Neural cell (in vitro differentiated cells): ENCODE data around the gene FGF14. TPM values are rescaled to one million over a fixed set of nuclear protein-coding genes. Genes with fewer than 3 reads are reported as not detected.

Source experiments
- H2AFZ ChIP-seq: fragments of 200-600, 300-800 bp; sonication (generic), shearing (Covaris generic); 2 replicates; pipeline ENCODE4 v1.6.0; 2014; ENCODE audit warnings: low read depth, mild to moderate bottlenecking, antibody characterized with exemption, low read length, moderate library complexity
- H3F3A ChIP-seq: fragments of 200-600 bp; shearing (Covaris generic); 2 replicates; pipeline ENCODE4 v1.6.1; 2016; ENCODE audit warnings: mild to moderate bottlenecking, moderate library complexity, mixed read lengths, antibody characterized with exemption, low read length; ENCODE audit not compliant: insufficient read depth, poor library complexity, severe bottlenecking
- H3K27ac ChIP-seq: fragments of 200-600, 300-800 bp; sonication (generic), shearing (Covaris generic); 2 replicates; pipeline ENCODE4 v1.5.1; 2014; ENCODE audit warnings: mild to moderate bottlenecking, low read length, moderate library complexity
- H3K27me3 ChIP-seq: fragments of 300-800, 200-600 bp; sonication (generic), shearing (Covaris generic); 2 replicates; pipeline ENCODE4 v1.6.0; 2014; ENCODE audit warnings: mild to moderate bottlenecking, low read depth, low read length, moderate library complexity; ENCODE audit not compliant: insufficient read depth
- H3K36me3 ChIP-seq: fragments of 300-800, 200-600 bp; sonication (generic), shearing (Covaris generic); 2 replicates; pipeline ENCODE4 v1.5.1; 2014; ENCODE audit warnings: mild to moderate bottlenecking, antibody characterized with exemption, low read length, moderate library complexity; ENCODE audit not compliant: insufficient read depth
- H3K4me2 ChIP-seq: fragments of 300-800, 200-600 bp; sonication (generic), shearing (Covaris generic); 2 replicates; pipeline ENCODE4 v1.6.0; 2014; ENCODE audit warnings: mild to moderate bottlenecking, low read length
- H3K4me3 ChIP-seq: fragments of 300-800, 200-600 bp; sonication (generic), shearing (Covaris generic); 2 replicates; pipeline ENCODE4 v1.5.1; 2014; ENCODE audit warnings: mild to moderate bottlenecking, low read length, moderate library complexity
- H3K79me2 ChIP-seq: fragments of 200-600 bp; shearing (Covaris generic); replicated peaks from 2 replicates; pipeline ENCODE4 v1.6.0; 2014; ENCODE audit warnings: mild to moderate bottlenecking, low read length, moderate library complexity; ENCODE audit not compliant: insufficient read depth
- H3K9ac ChIP-seq: fragments of 300-800, 200-600 bp; sonication (generic), shearing (Covaris generic); 2 replicates; pipeline ENCODE4 v1.6.1; 2016; ENCODE audit warnings: mild to moderate bottlenecking, low read length, mixed read lengths
- H3K9me2 ChIP-seq: fragments of 200-600 bp; shearing (Covaris generic); 2 replicates; pipeline ENCODE4 v1.6.1; 2016; ENCODE audit warnings: mild to moderate bottlenecking, low read length, mixed read lengths; ENCODE audit not compliant: insufficient read depth
- H3K9me3 ChIP-seq: fragments of 200-600, 300-800 bp; sonication (generic), shearing (Covaris generic); 2 replicates; pipeline ENCODE4 v1.6.1; 2016; ENCODE audit warnings: mild to moderate bottlenecking, mixed run types, low read length, moderate library complexity, mixed read lengths
- H4K20me1 ChIP-seq: fragments of 200-600 bp; shearing (Covaris generic); 2 replicates; pipeline ENCODE4 v1.6.1; 2016; ENCODE audit warnings: mild to moderate bottlenecking, mixed run types; ENCODE audit not compliant: insufficient read depth
- CTCF ChIP-seq: fragments of 450-650 bp; IDR thresholded peaks from 2 replicates; pipeline ENCODE4 v1.5.1; 2014; ENCODE audit warnings: antibody characterized with exemption, mild to moderate bottlenecking, moderate library complexity; ENCODE audit not compliant: poor library complexity, severe bottlenecking
- EP300 ChIP-seq: fragments of 450-650 bp; conservative IDR thresholded peaks from 2 replicates; pipeline ENCODE4 v1.6.1; 2014; ENCODE audit warnings: antibody characterized with exemption, mild to moderate bottlenecking, moderate library complexity; ENCODE audit not compliant: poor library complexity, severe bottlenecking
- EZH2 ChIP-seq: fragments of 200-600, 300-800 bp; shearing (Covaris generic), sonication (generic); IDR thresholded peaks from 2 replicates; pipeline ENCODE4 v1.6.1; 2014; ENCODE audit warnings: antibody characterized with exemption, low read length, borderline replicate concordance, mild to moderate bottlenecking; ENCODE audit not compliant: insufficient read depth, poor library complexity, severe bottlenecking
- MXI1 ChIP-seq: fragments of 450-650 bp; conservative IDR thresholded peaks from 2 replicates; pipeline ENCODE4 v1.6.1; 2014; ENCODE audit warnings: antibody characterized with exemption, mild to moderate bottlenecking; ENCODE audit not compliant: poor library complexity, severe bottlenecking
- POLR2AphosphoS5 ChIP-seq: IDR thresholded peaks from 2 replicates; pipeline ENCODE4 v1.6.1; 2012
- RAD21 ChIP-seq: fragments of 450-650 bp; conservative IDR thresholded peaks from 2 replicates; pipeline ENCODE4 v1.6.1; 2014; ENCODE audit warnings: antibody characterized with exemption, mild to moderate bottlenecking, moderate library complexity
- REST ChIP-seq: IDR thresholded peaks from 2 replicates; pipeline ENCODE4 v1.6.1; 2012; ENCODE audit warnings: borderline replicate concordance
- SMC3 ChIP-seq: fragments of 450-650 bp; conservative IDR thresholded peaks from 2 replicates; pipeline ENCODE4 v1.6.1; 2014; ENCODE audit warnings: antibody characterized with exemption, mild to moderate bottlenecking, moderate library complexity; ENCODE audit not compliant: poor library complexity
- TAF1 ChIP-seq: IDR thresholded peaks from 2 replicates; pipeline ENCODE4 v1.6.1; 2012; ENCODE audit warnings: low read depth
- polyA plus RNA-seq: library from polyadenylated mRNA; depleted of rRNA; stranded (reverse); fragments of >200 nt; gene quantifications from 2 replicates; pipeline ENCODE4 v1.2.3, GENCODE V29; 2014

FGF14 gene
- polyA plus RNA-seq, 1 donor from 2014 or later = 36.4 TPM

- peaks cover 19% of the 10 kb centered on the region for H3K27me3 ChIP-seq
- H3K4me3 ChIP-seq = no peak overlapping the region
- H3K4me2 ChIP-seq = no peak overlapping the region
- no peaks in the 10 kb centered on the region for H4K20me1 ChIP-seq
- H3K9me2 ChIP-seq = no peaks in the 10 kb centered on the region
- no peaks in the 10 kb centered on the region for H3K79me2 ChIP-seq
- no peaks in the 10 kb centered on the region for H3K36me3 ChIP-seq
- no peak overlapping the region for H3K27ac ChIP-seq
- H3F3A ChIP-seq = no peaks in the 10 kb centered on the region
- H3K9me3 ChIP-seq = no peaks in the 10 kb centered on the region
- no peak overlapping the region for H2AFZ ChIP-seq
- no peak overlapping the region for H3K9ac ChIP-seq
- TF ChIP-seq POLR2AphosphoS5 = no peak
- no peak for TF ChIP-seq TAF1
Measured at GRCh38 chr13:101925731-101926130, 476.1 kb downstream of the FGF14 start.

GRCh38 chr13:101919541-101920181, 482.2 kb downstream of the FGF14 start:
- Histone ChIP-seq H2AFZ (peak overlapping the region; percentile 19), H3K4me3 (peak overlapping the region; percentile 86), H3K27ac (peak overlapping the region; percentile 51), H3K36me3 (no peaks in the 10 kb centered on the region), H4K20me1 (no peaks in the 10 kb centered on the region), H3F3A (no peaks in the 10 kb centered on the region), H3K9ac (peak overlapping the region; percentile 59), H3K9me3 (no peaks in the 10 kb centered on the region), H3K4me2 (peak overlapping the region; percentile 71), H3K27me3 (peaks cover 67% of the 10 kb centered on the region), H3K9me2 (no peaks in the 10 kb centered on the region), H3K79me2 (peaks cover 13% of the 10 kb centered on the region)
- TF ChIP-seq REST (peak; percentile 67), TAF1 (no peak), EP300 (peak; percentile 8), RAD21 (peak; percentile 89), EZH2 (no peak), CTCF (peak; percentile 84), MXI1 (no peak), POLR2AphosphoS5 (no peak), SMC3 (peak; percentile 91)
